Vagina (tissue), 2 donors: Measurements from ENCODE around the gene CCNL1.

Source experiments
- POLR2A ChIP-seq, 2 donors: fragments of 450-650 bp; IDR thresholded peaks; one replicate each; pipeline ENCODE4 v1.6.1; 2017; ENCODE audit warnings: antibody characterized with exemption in 2 of 2, mild to moderate bottlenecking in 2 of 2, moderate library complexity in 2 of 2
- POLR2AphosphoS5 ChIP-seq, 2 donors: sonication (generic); formaldehyde crosslinking; IDR thresholded peaks; one replicate each; pipeline ENCODE4 v1.9.0; 2017; ENCODE audit warnings: antibody characterized with exemption in 2 of 2, mild to moderate bottlenecking in 2 of 2, low read depth in 1 of 2; ENCODE audit not compliant: insufficient read depth in 1 of 2
- TF ChIP-seq, protein P1 (sequence below), 3 experiments: fragments of 450-650 bp in 2 of 3; fragments of 200-600 bp in 1 of 3; sonication (generic) in 1 of 3; IDR thresholded peaks; one replicate each; pipeline ENCODE4 v1.5.1; 2017 to 2019; ENCODE audit warnings: antibody characterized with exemption in 3 of 3, mild to moderate bottlenecking in 2 of 3, moderate library complexity in 2 of 3

DNA sequence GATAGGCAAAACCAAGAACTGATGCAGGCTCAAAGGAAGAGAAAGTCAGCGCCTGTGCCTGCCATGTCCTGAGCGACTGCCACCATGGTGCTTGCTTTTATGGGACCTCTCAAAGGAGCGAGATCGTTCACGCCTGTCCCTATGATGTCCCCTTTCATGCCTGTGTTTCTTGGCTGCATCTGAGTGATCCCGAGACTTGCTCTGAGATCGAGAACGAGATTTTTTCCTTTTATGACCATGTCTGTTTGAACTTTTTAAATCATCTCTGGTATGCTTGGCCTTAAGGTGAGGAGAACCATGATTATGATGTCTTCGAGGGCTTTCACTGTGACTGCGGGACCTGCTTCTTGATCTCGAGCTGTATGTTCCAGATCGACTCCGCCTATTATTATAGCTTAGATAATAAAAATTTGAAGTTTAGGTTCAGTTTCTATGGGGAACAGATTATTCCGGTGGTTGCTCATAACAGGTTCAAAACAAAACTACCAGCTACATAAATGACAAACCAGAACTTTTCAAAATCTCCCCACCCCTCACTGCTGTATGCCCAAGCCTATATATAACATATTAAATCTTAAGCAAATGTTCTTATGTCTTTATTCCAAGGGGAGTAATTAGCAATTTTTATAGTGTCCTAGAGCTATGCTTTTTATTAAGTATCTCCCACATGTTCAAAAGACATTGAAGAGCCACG is 11.6 kb downstream of the CCNL1 start:
- TF ChIP-seq POLR2AphosphoS5 (IDR thresholded peaks at IDR 0.05; ENCODE audit: insufficient read depth in 1 of 2, low read depth in 1 of 2) (no peak), POLR2A (IDR thresholded peaks at IDR 0.05) (no peak)
- TF ChIP-seq, protein P1, sequence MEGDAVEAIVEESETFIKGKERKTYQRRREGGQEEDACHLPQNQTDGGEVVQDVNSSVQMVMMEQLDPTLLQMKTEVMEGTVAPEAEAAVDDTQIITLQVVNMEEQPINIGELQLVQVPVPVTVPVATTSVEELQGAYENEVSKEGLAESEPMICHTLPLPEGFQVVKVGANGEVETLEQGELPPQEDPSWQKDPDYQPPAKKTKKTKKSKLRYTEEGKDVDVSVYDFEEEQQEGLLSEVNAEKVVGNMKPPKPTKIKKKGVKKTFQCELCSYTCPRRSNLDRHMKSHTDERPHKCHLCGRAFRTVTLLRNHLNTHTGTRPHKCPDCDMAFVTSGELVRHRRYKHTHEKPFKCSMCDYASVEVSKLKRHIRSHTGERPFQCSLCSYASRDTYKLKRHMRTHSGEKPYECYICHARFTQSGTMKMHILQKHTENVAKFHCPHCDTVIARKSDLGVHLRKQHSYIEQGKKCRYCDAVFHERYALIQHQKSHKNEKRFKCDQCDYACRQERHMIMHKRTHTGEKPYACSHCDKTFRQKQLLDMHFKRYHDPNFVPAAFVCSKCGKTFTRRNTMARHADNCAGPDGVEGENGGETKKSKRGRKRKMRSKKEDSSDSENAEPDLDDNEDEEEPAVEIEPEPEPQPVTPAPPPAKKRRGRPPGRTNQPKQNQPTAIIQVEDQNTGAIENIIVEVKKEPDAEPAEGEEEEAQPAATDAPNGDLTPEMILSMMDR (IDR thresholded peaks at IDR 0.05), result no peak
